Esophagus squamous epithelium (tissue), 5 donors: Measurements from ENCODE around the gene CCDC187. TPM values are rescaled to one million over a fixed set of nuclear protein-coding genes. Genes with fewer than 3 reads are reported as not detected.

Experiments used
- DNase-seq: peaks from one replicate; lab custom pipeline; 2025; lab: John Stamatoyannopoulos, UW
- H3K27ac ChIP-seq, 4 donors: fragments of 200-600 bp; sonication (generic); one replicate each; pipeline ENCODE4 v1.5.1; 2016 to 2019; ENCODE audit warnings: mild to moderate bottlenecking in 1 of 4
- H3K27me3 ChIP-seq, 4 donors: fragments of 200-600 bp; sonication (generic); 1 replicate in 3 of 4; 2 replicates in 1 of 4; pipeline versions ENCODE4 v1.5.1 to v1.6.0; 2017 to 2021; ENCODE audit warnings: antibody characterized with exemption in 1 of 4
- H3K36me3 ChIP-seq, 3 donors: fragments of 200-600 bp; sonication (generic); one replicate each; pipeline ENCODE4 v1.5.1; 2016 to 2019
- H3K4me1 ChIP-seq, 3 donors: fragments of 200-600 bp; sonication (generic); one replicate each; pipeline ENCODE4 v1.5.1; 2017 to 2019
- H3K4me3 ChIP-seq, 4 donors: fragments of 200-600 bp; sonication (generic); 1 replicate in 3 of 4; 2 replicates in 1 of 4; pipeline ENCODE4 v1.5.1; 2016 to 2019; ENCODE audit warnings: mild to moderate bottlenecking in 2 of 4, moderate library complexity in 1 of 4
- H3K9me3 ChIP-seq, 3 donors: fragments of 200-600 bp; sonication (generic); one replicate each; pipeline ENCODE4 v1.5.1; 2016 to 2019
- CTCF ChIP-seq, 6 experiments: fragments of 450-650 bp in 4 of 6; fragments of 200-600 bp in 2 of 6; sonication (generic) in 2 of 6; IDR thresholded peaks; one replicate each; pipeline ENCODE4 v1.5.1; 2016 to 2019; ENCODE audit warnings: antibody characterized with exemption in 6 of 6, mild to moderate bottlenecking in 4 of 6, moderate library complexity in 4 of 6
- POLR2A ChIP-seq, 4 donors: fragments of 450-650 bp; IDR thresholded peaks; one replicate each; pipeline ENCODE4 v1.6.1; 2017; ENCODE audit warnings: antibody characterized with exemption in 4 of 4, mild to moderate bottlenecking in 4 of 4, moderate library complexity in 3 of 4
- WGBS, 2 donors: methylation state at CpG; one replicate each; pipeline ENCODE4 v1.1.5; 2018; 5-methylcytosine and 5-hydroxymethylcytosine counted together
- intact Hi-C: fragments of 100-400 bp; cut with DNase I; formaldehyde crosslinking; loops from one replicate; pipeline ENCODE4 v1.15.0; 2022
- total RNA-seq, 4 donors: library from RNA; depleted of rRNA; stranded (reverse); fragments of >200 nt; gene quantifications; one replicate each; pipeline ENCODE4 v1.1.0, GENCODE V29; 2016
- donor health status: DM: yes; HTN: yes; CAD: no.

CCDC187 gene
- total RNA-seq, 4 donors from 2014 or later, result not detected

- Histone ChIP-seq H3K4me3 (peak overlapping the region; percentile 29 to 62 (median 44)), H3K4me1 (peaks cover 25 to 46% (median 28%) of the 10 kb centered on the region in 3 donors), H3K27me3 (peaks cover 0 to 27% (median 0%) of the 10 kb centered on the region in 4 donors), H3K9me3 (no peaks in the 10 kb centered on the region), H3K27ac (peak overlapping the region; percentile 34 to 63 (median 44)), H3K36me3 (peaks cover 0 to 16% (median 0%) of the 10 kb centered on the region in 3 donors)
- intact Hi-C loops, result no loop called here
- no peak for TF ChIP-seq POLR2A (IDR thresholded peaks at IDR 0.05)
- TF ChIP-seq CTCF (IDR thresholded peaks at IDR 0.05), result no peak
- WGBS, 2 donors, result 0 to 13% methylated on average over 6 to 16 of the region's 60 CpGs
- DNase-seq, result no peak
Measured at GRCh38 chr9:136342181-136343120, 38.6 kb upstream of the CCDC187 start.

- no peak for DNase-seq
- TF ChIP-seq POLR2A (IDR thresholded peaks at IDR 0.05), result no peak
- no peak for TF ChIP-seq CTCF (IDR thresholded peaks at IDR 0.05)
- WGBS, 2 donors, result 80 to 81% methylated on average over 6 to 8 of the region's 10 CpGs
- Histone ChIP-seq H3K36me3 (peaks cover 0 to 23% (median 0%) of the 10 kb centered on the region in 3 donors), H3K4me3 (no peak overlapping the region), H3K9me3 (no peaks in the 10 kb centered on the region), H3K27me3 (peaks cover 0 to 27% (median 0%) of the 10 kb centered on the region in 4 donors), H3K4me1 (peaks cover 25 to 45% (median 28%) of the 10 kb centered on the region in 3 donors), H3K27ac (peak overlapping the region in 1 of 4 donors; percentile 63)
- intact Hi-C loops, result no loop called here
Measured at GRCh38 chr9:136341769-136342168, 37.9 kb upstream of the CCDC187 start.

GRCh38 chr9:136341042-136341655, 37.3 kb upstream of the CCDC187 start:
- H3K4me3 ChIP-seq, result no peak overlapping the region
- H3K36me3 ChIP-seq, result peaks cover 0 to 24% (median 0%) of the 10 kb centered on the region in 3 donors
- H3K9me3 ChIP-seq, result no peaks in the 10 kb centered on the region
- WGBS, 2 donors, result 79 to 89% methylated on average over 3 to 10 of the region's 18 CpGs
- H3K27me3 ChIP-seq, result peaks cover 0 to 23% (median 0%) of the 10 kb centered on the region in 4 donors
- peaks cover 23 to 39% (median 27%) of the 10 kb centered on the region in 3 donors for H3K4me1 ChIP-seq
- no peak for TF ChIP-seq CTCF (IDR thresholded peaks at IDR 0.05)
- TF ChIP-seq POLR2A (IDR thresholded peaks at IDR 0.05), result no peak
- no peak for DNase-seq
- intact Hi-C loops, result no loop called here
- H3K27ac ChIP-seq, result no peak overlapping the region

GRCh38 chr9:136340356-136341041, 36.6 kb upstream of the CCDC187 start:
- Histone ChIP-seq H3K4me3 (no peak overlapping the region), H3K27ac (no peak overlapping the region), H3K9me3 (no peaks in the 10 kb centered on the region), H3K27me3 (peaks cover 0 to 18% (median 0%) of the 10 kb centered on the region in 4 donors), H3K36me3 (peaks cover 0 to 24% (median 0%) of the 10 kb centered on the region in 3 donors), H3K4me1 (peaks cover 19 to 36% (median 21%) of the 10 kb centered on the region in 3 donors)
- WGBS, 2 donors, result 60 to 100% methylated on average over 1 of the region's 28 CpGs
- DNase-seq, result no peak
- intact Hi-C loops, result no loop called here
- no peak for TF ChIP-seq POLR2A (IDR thresholded peaks at IDR 0.05)
- no peak for TF ChIP-seq CTCF (IDR thresholded peaks at IDR 0.05)
